NT2/D1 (cell line): Measurements from ENCODE around the gene MRPS14.

Experiments
- SUZ12 ChIP-seq: IDR thresholded peaks from 2 replicates; pipeline ENCODE4 v1.6.1; 2011; ENCODE audit not compliant: insufficient read length, insufficient read depth; ENCODE audit errors: extremely low read depth
- YY1 ChIP-seq: IDR thresholded peaks from 2 replicates; pipeline ENCODE4 v1.6.1; 2011; ENCODE audit not compliant: insufficient read length, insufficient read depth

GRCh38 chr1:175000697-175001187 is 22.5 kb downstream of the MRPS14 start:
- TF ChIP-seq SUZ12 (no peak), YY1 (no peak)
